GM21825 (cell line): ENCODE measurements around the gene QARS1.

Experiments used
- ATAC-seq: cut with Tn5 transposase; IDR thresholded peaks from one replicate; pipeline ENCODE4 v1.9.1; 2021; ENCODE audit warnings: mild to moderate bottlenecking, moderate library complexity; ENCODE audit not compliant: unreplicated experiment

QARS1 gene

DNA sequence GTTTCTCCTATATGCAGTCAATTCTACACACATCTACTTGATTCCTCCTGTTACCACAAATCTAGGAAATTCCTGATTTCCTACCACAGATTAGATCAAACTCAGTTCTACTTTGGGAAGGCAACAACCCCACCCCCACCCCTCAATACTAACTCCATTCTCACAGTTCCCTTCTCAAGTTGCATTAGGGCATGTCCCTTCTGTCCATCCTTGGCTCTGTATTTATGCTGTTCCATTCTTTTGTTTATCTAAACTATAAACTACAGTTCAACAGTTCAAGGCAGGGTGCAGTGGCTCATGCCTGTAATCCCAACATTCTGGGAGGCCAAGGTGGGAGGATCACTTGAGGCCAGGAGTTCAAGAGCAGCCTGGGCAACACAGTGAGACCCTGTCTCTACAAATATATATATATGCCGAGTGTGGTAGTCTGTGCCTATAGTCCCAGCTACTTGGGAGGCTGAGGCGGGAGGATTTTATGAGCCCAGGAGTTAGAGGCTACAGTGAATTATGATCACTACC lies 50.2 kb downstream of the QARS1 start:
- no peak for ATAC-seq

DNA sequence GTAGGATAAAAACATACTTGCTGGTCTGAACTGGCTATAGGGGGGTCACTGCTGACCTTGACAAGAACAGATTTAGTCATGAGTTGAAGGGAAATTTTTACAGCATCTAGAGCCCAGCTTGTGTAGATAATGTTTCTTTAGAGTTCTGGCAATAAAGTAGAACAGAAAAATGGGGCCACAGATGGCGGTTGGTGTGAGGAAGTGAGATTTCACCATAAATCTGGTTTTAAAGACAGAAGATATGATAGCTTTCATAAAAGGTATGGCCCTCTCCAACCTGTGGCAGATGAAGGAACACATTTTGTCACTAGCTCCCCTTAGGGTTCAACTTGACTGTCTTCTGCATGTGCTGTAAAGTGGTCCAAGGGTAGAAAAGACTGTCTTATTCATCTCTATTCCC lies 51.0 kb downstream of the QARS1 start:
- ATAC-seq = no peak
